ENCODE measurements around the gene FAM72C.
"Not testable (repeated sequence)": the region's sequence is repeated elsewhere in the genome, so short reads cannot be mapped to it uniquely, and the experiment has no call there.

FAM72C gene

GRCh38 chr1:143971924-143972700 is at the start of gene FAM72C:
Gene FAM72C, minus strand, starts transcription at chr1:143971986. Its CDS starts 845 bp downstream, at chr1:143971141.
- not testable (repeated sequence) for H3K4me1 ChIP-seq (ENCODE audit: control insufficient read depth in 1 of 2, insufficient read depth in 2 of 2, low read length in 2 of 2); H3K4me3 ChIP-seq (ENCODE audit: low read depth in 1 of 2, low read length in 2 of 2); H3K27me3 ChIP-seq (ENCODE audit: low read depth, low read length); H3K27ac ChIP-seq (ENCODE audit: low read length); H3K36me3 ChIP-seq (ENCODE audit: control insufficient read depth in 1 of 2, insufficient read depth in 2 of 2, low read length in 2 of 2); H3K9me3 ChIP-seq (ENCODE audit: control insufficient read depth in 1 of 2, low read length in 2 of 2)

- H3K4me3 ChIP-seq (ENCODE audit: low read depth in 1 of 2, low read length in 2 of 2); H3K36me3 ChIP-seq (ENCODE audit: control insufficient read depth in 1 of 2, insufficient read depth in 2 of 2, low read length in 2 of 2); H3K9me3 ChIP-seq (ENCODE audit: control insufficient read depth in 1 of 2, low read length in 2 of 2); H3K27me3 ChIP-seq (ENCODE audit: low read depth, low read length); H3K4me1 ChIP-seq (ENCODE audit: control insufficient read depth in 1 of 2, insufficient read depth in 2 of 2, low read length in 2 of 2); H3K27ac ChIP-seq (ENCODE audit: low read length): not testable (repeated sequence)
Measured at GRCh38 chr1:144020001-144020738, 48.4 kb upstream of the FAM72C start.

- H3K27me3 ChIP-seq (ENCODE audit: low read depth, low read length); H3K9me3 ChIP-seq (ENCODE audit: control insufficient read depth in 1 of 2, low read length in 2 of 2); H3K27ac ChIP-seq (ENCODE audit: low read length); H3K4me1 ChIP-seq (ENCODE audit: control insufficient read depth in 1 of 2, insufficient read depth in 2 of 2, low read length in 2 of 2); H3K36me3 ChIP-seq (ENCODE audit: control insufficient read depth in 1 of 2, insufficient read depth in 2 of 2, low read length in 2 of 2); H3K4me3 ChIP-seq (ENCODE audit: low read depth in 1 of 2, low read length in 2 of 2): not testable (repeated sequence)
Measured at GRCh38 chr1:144019101-144019500, 47.3 kb upstream of the FAM72C start.

GRCh38 chr1:144015180-144015966 is 43.6 kb upstream of the FAM72C start:
- H3K27ac ChIP-seq (ENCODE audit: low read length); H3K4me1 ChIP-seq (ENCODE audit: control insufficient read depth in 1 of 2, insufficient read depth in 2 of 2, low read length in 2 of 2); H3K4me3 ChIP-seq (ENCODE audit: low read depth in 1 of 2, low read length in 2 of 2); H3K27me3 ChIP-seq (ENCODE audit: low read depth, low read length); H3K9me3 ChIP-seq (ENCODE audit: control insufficient read depth in 1 of 2, low read length in 2 of 2); H3K36me3 ChIP-seq (ENCODE audit: control insufficient read depth in 1 of 2, insufficient read depth in 2 of 2, low read length in 2 of 2): not testable (repeated sequence)

GRCh38 chr1:144014528-144014927 is 42.7 kb upstream of the FAM72C start:
- not testable (repeated sequence) for H3K9me3 ChIP-seq (ENCODE audit: control insufficient read depth in 1 of 2, low read length in 2 of 2); H3K4me3 ChIP-seq (ENCODE audit: low read depth in 1 of 2, low read length in 2 of 2); H3K27ac ChIP-seq (ENCODE audit: low read length); H3K27me3 ChIP-seq (ENCODE audit: low read depth, low read length); H3K36me3 ChIP-seq (ENCODE audit: control insufficient read depth in 1 of 2, insufficient read depth in 2 of 2, low read length in 2 of 2); H3K4me1 ChIP-seq (ENCODE audit: control insufficient read depth in 1 of 2, insufficient read depth in 2 of 2, low read length in 2 of 2)

- not testable (repeated sequence) for H3K4me3 ChIP-seq (ENCODE audit: low read depth in 1 of 2, low read length in 2 of 2); H3K27ac ChIP-seq (ENCODE audit: low read length); H3K27me3 ChIP-seq (ENCODE audit: low read depth, low read length); H3K9me3 ChIP-seq (ENCODE audit: control insufficient read depth in 1 of 2, low read length in 2 of 2); H3K4me1 ChIP-seq (ENCODE audit: control insufficient read depth in 1 of 2, insufficient read depth in 2 of 2, low read length in 2 of 2); H3K36me3 ChIP-seq (ENCODE audit: control insufficient read depth in 1 of 2, insufficient read depth in 2 of 2, low read length in 2 of 2)
Measured at GRCh38 chr1:144014121-144014520, 42.3 kb upstream of the FAM72C start.

GRCh38 chr1:144012168-144012733 is 40.5 kb upstream of the FAM72C start:
- H3K9me3 ChIP-seq (ENCODE audit: control insufficient read depth in 1 of 2, low read length in 2 of 2); H3K4me3 ChIP-seq (ENCODE audit: low read depth in 1 of 2, low read length in 2 of 2); H3K36me3 ChIP-seq (ENCODE audit: control insufficient read depth in 1 of 2, insufficient read depth in 2 of 2, low read length in 2 of 2); H3K27me3 ChIP-seq (ENCODE audit: low read depth, low read length); H3K4me1 ChIP-seq (ENCODE audit: control insufficient read depth in 1 of 2, insufficient read depth in 2 of 2, low read length in 2 of 2); H3K27ac ChIP-seq (ENCODE audit: low read length): not testable (repeated sequence)

GRCh38 chr1:144009410-144009809 is 37.6 kb upstream of the FAM72C start:
- H3K27ac ChIP-seq (ENCODE audit: low read length); H3K9me3 ChIP-seq (ENCODE audit: control insufficient read depth in 1 of 2, low read length in 2 of 2); H3K4me3 ChIP-seq (ENCODE audit: low read depth in 1 of 2, low read length in 2 of 2); H3K36me3 ChIP-seq (ENCODE audit: control insufficient read depth in 1 of 2, insufficient read depth in 2 of 2, low read length in 2 of 2); H3K27me3 ChIP-seq (ENCODE audit: low read depth, low read length); H3K4me1 ChIP-seq (ENCODE audit: control insufficient read depth in 1 of 2, insufficient read depth in 2 of 2, low read length in 2 of 2): not testable (repeated sequence)

GRCh38 chr1:144004259-144004658 is 32.5 kb upstream of the FAM72C start:
- not testable (repeated sequence) for H3K4me1 ChIP-seq (ENCODE audit: control insufficient read depth in 1 of 2, insufficient read depth in 2 of 2, low read length in 2 of 2); H3K4me3 ChIP-seq (ENCODE audit: low read depth in 1 of 2, low read length in 2 of 2); H3K27me3 ChIP-seq (ENCODE audit: low read depth, low read length); H3K9me3 ChIP-seq (ENCODE audit: control insufficient read depth in 1 of 2, low read length in 2 of 2); H3K27ac ChIP-seq (ENCODE audit: low read length); H3K36me3 ChIP-seq (ENCODE audit: control insufficient read depth in 1 of 2, insufficient read depth in 2 of 2, low read length in 2 of 2)

- not testable (repeated sequence) for H3K9me3 ChIP-seq (ENCODE audit: control insufficient read depth in 1 of 2, low read length in 2 of 2); H3K27me3 ChIP-seq (ENCODE audit: low read depth, low read length); H3K27ac ChIP-seq (ENCODE audit: low read length)
Measured at GRCh38 chr1:144003306-144004029, 31.7 kb upstream of the FAM72C start.

More at GRCh38 chr1:144003306-144004029, 31.7 kb upstream of the FAM72C start:
- not testable (repeated sequence) for H3K4me3 ChIP-seq (ENCODE audit: low read depth in 1 of 2, low read length in 2 of 2); H3K4me1 ChIP-seq (ENCODE audit: control insufficient read depth in 1 of 2, insufficient read depth in 2 of 2, low read length in 2 of 2); H3K36me3 ChIP-seq (ENCODE audit: control insufficient read depth in 1 of 2, insufficient read depth in 2 of 2, low read length in 2 of 2)

Data from muscle layer of duodenum (tissue), 2 donors.